Mammary epithelial cell (primary cell): ENCODE data around the gene IGLON5.

ENCODE experiments used
- CTCF ChIP-seq, 2 donors: IDR thresholded peaks in 1 of 2; conservative IDR thresholded peaks in 1 of 2; 2 replicates each; pipeline ENCODE4 v1.5.1; 2011 to 2012; ENCODE audit warnings: inconsistent platforms in 2 of 2, low read length in 2 of 2, mild to moderate bottlenecking in 2 of 2, control low read depth in 1 of 2, low read depth in 1 of 2; ENCODE audit not compliant: insufficient read depth in 1 of 2; ENCODE audit errors: extremely low read depth in 1 of 2
- EZH2 ChIP-seq: IDR thresholded peaks from 2 replicates; pipeline ENCODE4 v1.6.1; 2012; ENCODE audit warnings: low read length, inconsistent platforms, borderline replicate concordance

- TF ChIP-seq CTCF (conservative IDR thresholded peaks at IDR 0.05 in 1 of 2, IDR thresholded peaks at IDR 0.05 in 1 of 2; ENCODE audit: extremely low read depth in 1 of 2, insufficient read depth in 1 of 2, low read depth in 1 of 2, low read length in 2 of 2) = no peak
- TF ChIP-seq EZH2 = no peak
Observed at GRCh38 chr19:51351266-51351990, 40.0 kb downstream of the IGLON5 start.
